OCI-LY1 (cell line): Measurements from ENCODE around the gene SMIM13.

Source experiments
- CTCF ChIP-seq: fragments of 200-600 bp; sonication (generic), shearing (Covaris generic); IDR thresholded peaks from 2 replicates; pipeline ENCODE4 v1.5.1; 2017; ENCODE audit warnings: mild to moderate bottlenecking, antibody characterized with exemption, low read length, moderate library complexity, mixed read lengths
- EZH2 ChIP-seq: fragments of 200-600 bp; sonication (generic), shearing (Covaris generic); IDR thresholded peaks from 2 replicates; pipeline ENCODE4 v1.8.0; 2017; ENCODE audit warnings: borderline replicate concordance, mixed run types, mild to moderate bottlenecking, antibody characterized with exemption, low read length, moderate library complexity, mixed read lengths

GRCh38 chr6:11144393-11144851 lies 50.8 kb downstream of the SMIM13 start:
- peak; percentile 98 for TF ChIP-seq CTCF
- TF ChIP-seq EZH2 = no peak
